NCI-H1417 treated with DMSO at 0.1 percent for 48 hours (cell line): ENCODE data around the gene SH3RF2.
"Not testable (repeated sequence)": the region's sequence is repeated elsewhere in the genome, so short reads cannot be mapped to it uniquely, and the experiment has no call there.

Source experiments
- DNase-seq: peaks from one replicate; lab custom pipeline; 2025; lab: John Stamatoyannopoulos, UW

Gene SH3RF2

GRCh38 chr5:145949474-145949873 lies 13.1 kb downstream of the SH3RF2 start:
- no peak for DNase-seq

DNA sequence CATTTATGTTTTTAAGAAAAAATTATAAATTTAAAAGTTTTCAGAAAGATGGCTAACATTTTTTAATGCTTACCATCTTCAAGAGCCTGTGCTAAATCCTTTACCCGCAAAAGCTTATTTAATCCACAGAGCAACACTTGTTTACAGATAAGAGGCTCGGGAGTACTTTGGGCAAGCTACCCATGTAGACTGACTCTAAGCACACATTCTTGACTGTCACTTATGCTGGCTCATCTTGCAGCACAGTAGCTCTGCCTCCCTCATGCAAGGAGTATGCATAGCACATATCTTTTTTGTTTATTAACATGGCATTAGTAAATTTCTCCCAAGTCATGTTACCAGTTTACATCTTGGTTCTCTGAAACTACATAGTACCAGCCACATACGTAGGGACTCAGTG lies 14.7 kb downstream of the SH3RF2 start:
- no peak for DNase-seq

DNA sequence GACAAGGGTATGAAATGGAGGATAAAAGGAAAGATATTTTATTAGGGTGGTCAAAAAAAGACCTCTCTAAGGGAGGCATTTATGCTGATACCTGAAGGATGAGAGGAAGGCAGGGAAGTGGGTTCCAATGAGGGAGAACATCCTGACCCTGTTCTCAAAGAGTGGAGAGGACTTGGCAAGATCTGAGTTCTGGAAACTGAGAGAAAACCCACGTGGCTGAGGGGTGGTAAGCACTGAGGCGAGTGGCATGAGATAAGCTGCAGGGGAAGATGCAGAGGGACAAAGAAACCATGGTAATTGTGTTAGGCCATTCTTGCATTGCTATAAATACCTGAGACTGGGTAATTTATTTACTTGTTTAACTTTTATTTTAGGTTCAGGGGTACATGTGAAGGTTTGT lies 16.8 kb downstream of the SH3RF2 start:
- no peak for DNase-seq

DNA sequence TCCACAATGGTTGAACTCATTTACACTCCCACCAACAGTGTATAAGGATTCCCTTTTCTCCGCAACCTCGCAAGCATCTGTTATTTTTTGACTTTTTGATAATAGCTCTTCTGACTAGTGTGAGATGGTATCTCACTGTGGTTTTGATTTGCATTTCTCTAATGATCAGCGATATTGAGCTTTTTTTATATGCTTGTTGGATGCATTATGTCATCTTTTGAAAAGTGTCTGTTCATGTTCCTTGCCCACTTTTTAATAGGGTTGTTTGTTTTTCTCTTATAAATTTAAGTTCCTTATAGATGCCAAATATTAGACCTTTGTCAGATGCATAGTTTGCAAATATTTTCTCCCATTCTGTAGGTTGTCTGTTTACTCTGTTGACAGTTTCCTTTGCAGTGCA lies 17.8 kb downstream of the SH3RF2 start:
- not testable (repeated sequence) for DNase-seq

DNA sequence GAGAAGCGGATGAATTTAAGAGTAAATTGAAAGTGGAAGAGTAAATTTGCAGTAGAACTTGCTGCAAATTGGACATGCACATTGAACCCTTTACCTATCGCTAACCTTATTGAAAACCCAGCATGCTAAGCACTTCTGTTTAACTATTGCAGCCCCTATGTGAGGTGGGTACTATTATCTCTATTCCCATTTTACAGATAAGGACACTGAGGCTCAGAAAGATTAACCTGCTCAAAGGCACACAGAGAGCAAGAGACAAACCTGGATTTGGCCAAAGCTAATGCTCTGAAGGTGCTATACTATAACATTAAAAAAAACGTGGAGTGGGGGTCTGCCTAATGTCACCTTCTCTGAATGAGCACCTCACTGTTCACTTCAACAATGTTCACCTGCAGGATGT lies 21.0 kb downstream of the SH3RF2 start:
- no peak for DNase-seq

DNA sequence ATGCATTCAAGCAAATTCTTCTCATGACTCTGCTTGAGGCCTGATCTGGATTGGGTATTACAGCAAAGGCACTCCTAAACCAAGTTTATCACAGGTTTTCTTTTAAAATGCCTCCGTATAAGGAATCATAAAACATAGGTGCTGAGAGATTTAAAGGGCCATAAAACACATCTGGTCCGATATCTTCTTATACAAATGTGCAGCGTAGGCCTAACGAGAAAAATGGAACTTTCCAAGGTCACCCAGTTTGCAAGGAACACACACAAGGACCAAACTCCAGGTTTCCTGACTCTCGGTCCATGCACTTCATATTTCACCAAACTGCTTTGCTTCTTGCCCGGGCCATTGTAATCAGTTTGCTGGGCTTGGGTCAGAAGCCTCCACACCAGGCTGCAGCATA lies 22.1 kb downstream of the SH3RF2 start:
- DNase-seq: no peak

- no peak for DNase-seq
Measured at GRCh38 chr5:145960166-145960565, 23.8 kb downstream of the SH3RF2 start.

DNA sequence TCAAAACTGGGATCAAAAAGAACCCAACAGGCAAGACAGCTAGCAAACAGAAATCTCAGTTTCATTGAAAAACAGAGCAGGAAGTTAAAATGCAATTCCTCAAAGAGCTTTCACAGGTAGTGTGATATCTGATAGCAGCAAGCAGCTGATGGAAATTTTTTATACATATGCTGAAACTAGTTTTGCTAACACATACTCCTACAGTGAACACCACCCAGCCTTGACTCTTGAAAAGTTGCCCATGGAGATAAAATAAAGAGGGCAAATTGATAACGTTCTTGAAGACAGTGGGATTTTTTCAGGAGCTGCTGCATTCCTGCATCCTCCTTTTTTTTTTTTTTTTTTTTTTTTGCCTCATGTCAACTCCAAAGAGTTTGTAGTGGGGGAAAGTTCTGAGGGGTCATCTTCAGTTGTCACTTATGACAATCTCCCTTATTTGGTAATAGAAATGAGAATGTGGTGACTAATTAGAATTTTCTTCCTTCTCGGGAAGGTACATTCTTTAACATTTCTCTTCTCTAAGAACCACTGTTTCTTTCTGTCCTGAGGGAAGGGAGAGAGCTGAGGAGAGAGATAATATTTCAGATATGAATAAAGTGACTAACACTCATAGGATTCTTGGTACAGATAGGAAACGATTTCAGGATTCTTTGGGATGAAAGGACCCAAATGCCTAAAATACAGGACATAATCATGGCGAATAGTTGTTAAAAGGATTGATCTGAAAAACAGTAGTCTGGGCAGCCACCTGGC lies 24.6 kb downstream of the SH3RF2 start:
- no peak for DNase-seq

GRCh38 chr5:145962001-145962400 lies 25.6 kb downstream of the SH3RF2 start:
- DNase-seq: no peak

DNA sequence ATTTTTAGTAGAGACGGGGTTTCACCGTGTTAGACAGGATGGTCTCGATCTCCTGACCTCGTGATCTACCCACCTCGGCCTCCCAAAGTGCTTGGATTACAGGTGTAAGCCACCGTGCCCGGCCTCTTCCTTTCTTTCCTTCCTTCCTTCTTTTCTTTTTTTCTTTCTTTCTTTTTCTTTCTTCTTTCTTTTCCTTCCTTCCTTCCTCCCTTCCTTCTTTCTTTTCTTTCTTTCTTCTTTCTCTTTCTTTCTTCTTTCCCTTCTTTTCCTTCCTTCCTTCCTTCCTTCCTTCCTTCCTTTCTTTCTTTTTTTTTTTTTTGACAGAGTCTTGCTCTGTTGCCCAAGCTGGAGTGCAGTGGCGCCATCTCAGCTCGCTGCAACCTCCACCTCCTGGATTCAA lies 27.6 kb downstream of the SH3RF2 start:
- DNase-seq: not testable (repeated sequence)

DNA sequence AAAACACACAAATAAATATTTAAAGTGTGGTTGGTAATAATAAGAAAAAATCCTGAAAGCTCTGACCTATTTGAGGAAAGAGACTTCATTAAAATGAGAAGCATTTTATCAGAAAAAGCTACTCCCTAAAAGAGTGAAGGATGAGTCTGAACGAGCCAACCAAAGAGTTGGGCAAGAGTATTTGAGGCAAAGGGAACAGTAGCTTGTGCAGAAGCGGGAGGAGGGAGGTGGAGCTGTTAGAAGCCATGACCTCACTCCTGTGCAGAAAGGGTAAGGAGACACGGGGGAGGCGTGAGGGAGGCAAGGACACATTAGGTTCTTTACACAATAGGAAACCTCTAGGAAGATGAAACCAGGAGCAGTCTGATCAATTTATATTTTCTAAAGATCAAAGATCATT lies 29.4 kb downstream of the SH3RF2 start:
- DNase-seq: no peak

DNA sequence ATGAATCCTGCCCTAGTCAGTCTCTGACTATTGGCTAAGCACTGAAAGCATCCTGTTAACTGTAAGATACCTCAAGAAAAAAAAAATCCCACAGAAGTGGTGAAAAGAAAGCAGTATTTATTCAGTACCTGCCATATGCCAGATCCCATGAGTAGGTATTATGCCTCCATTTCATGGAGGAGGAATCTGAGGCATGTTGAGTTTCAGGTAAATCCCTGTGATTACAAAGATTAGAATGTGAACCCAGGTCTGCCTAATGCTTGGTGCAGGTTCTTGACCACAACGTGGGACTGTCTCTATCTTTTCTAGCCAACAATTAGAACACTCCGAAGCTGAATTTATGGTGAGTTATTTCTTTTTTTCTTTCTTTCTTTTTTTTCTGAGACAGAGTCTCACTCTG lies 30.9 kb downstream of the SH3RF2 start:
- DNase-seq: no peak

DNA sequence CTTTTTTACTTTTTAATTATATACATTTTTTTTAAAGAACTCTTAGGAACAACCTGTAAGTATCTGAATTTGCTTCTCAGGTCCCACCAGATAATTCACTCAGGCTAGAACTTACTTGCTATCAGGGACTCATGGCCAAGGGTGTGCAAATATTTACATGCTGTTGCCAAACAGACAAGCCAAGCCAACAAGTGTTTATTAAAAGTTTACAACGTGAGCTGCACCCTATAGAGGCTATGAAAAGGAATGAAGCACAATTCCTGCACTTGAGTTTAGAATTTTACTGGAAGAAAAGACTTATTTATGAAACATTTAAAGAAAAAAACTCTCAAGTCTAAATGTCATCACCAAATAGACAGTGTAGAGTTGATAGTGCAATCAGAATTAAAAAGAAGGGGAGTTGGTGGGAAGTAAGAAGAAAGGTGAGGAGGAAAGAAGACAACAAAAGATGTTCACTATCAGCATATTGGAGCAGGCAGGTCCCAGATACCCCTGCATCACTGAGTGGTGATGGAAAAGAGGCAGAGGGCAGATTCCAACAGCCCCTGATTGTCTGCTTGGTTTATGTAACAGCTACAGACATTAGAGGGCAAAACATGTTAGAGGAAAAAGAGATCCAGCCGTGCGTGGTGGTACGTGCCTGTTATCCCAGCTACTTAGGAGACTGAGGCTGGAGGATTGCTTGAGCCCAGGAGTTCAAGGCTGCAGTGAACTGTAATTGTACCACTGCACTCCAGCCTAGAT lies 32.8 kb downstream of the SH3RF2 start:
- no peak for DNase-seq

DNA sequence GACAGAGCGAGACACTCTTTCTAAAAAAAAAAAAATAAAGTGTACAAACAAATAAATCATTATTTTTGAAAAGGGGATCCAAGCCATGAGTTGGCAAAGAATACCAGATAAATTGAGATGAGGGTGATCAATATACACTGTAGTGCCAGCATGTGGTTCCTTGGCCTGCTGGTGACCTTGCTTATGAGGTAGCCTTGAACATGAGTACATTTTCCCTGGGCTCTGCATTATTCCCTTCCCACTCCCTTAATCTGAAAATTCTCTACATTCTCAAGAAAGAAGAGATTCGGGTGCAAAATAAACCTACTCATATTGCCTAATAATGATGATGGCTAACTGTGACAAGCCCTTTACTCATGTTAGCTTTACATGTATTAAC lies 33.3 kb downstream of the SH3RF2 start:
- DNase-seq: no peak

GRCh38 chr5:145971108-145971507 lies 34.7 kb downstream of the SH3RF2 start:
- no peak for DNase-seq

- no peak for DNase-seq
Measured at GRCh38 chr5:145971701-145972100, 35.3 kb downstream of the SH3RF2 start.

- no peak for DNase-seq
Measured at GRCh38 chr5:145975001-145975360, 38.6 kb downstream of the SH3RF2 start.

DNA sequence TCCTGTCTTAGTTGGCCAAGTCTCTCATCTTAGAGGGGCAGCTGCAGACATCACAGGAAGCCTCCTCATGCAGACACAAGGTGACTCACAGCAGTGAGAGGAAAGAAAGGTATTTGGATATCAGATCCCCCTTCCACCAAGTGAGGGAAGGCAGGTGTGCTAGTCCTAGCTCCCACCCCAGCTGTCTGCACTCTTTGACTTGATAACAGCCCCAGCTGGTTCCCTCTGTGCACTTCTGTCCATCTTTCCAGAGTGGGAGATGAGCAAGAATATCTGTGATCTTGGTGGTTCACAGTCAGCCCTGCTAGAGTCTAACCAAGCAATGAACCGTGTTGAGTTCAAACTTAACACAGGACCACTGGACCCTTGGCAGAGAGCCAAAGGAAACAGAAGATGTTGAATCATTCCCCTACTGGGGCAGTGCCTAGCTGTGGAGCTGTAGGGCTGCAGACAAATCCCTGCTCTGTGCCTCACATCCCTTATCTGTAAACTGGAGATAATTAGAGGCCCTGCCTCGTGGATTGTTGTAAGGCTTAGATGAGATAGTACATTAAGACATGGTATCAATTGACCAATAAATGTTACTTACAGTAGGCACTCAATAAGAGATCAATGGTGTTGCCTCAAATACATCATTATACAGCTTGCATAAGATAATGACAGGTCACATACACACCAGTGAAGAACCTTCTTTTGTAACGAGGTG lies 39.1 kb downstream of the SH3RF2 start:
- DNase-seq: no peak

DNA sequence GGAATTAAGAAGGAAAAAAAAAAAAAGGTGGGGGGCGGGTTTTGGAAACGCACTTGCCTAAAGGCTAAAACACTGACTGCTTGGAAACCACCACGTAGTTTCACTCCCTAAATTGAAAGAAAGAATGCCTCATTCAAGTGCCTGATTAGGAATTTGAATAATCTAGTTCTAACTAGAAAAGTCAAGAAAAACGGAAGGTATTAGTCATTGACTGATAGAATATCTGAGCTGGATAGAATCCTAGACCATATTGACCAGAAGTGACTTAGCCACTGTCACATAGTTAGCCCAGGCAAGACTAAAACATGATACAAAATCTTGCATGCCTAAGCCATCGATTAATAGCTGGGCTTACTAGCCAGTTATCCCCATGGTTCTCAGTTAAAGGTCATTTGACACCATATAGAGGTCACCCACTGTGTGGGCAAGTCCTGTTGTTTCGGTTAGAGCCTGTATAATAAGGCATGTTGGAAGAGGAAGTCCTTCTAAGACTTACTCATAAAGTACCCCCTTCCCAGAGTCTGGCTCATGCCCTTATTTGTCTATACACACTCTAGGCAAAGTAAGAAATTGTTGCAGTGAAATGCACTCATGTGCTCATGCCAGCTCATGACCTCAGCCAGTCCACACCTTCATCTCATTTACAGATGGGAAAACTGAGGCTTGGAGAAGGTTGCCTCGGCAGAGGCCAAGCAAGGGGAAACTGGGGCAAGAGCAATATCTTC lies 40.2 kb downstream of the SH3RF2 start:
- no peak for DNase-seq

GRCh38 chr5:145978171-145978570 lies 41.8 kb downstream of the SH3RF2 start:
- DNase-seq: no peak

- DNase-seq: no peak
Measured at GRCh38 chr5:145978708-145979107, 42.3 kb downstream of the SH3RF2 start.
